Measurements from ENCODE around the gene PAK4.

DNA sequence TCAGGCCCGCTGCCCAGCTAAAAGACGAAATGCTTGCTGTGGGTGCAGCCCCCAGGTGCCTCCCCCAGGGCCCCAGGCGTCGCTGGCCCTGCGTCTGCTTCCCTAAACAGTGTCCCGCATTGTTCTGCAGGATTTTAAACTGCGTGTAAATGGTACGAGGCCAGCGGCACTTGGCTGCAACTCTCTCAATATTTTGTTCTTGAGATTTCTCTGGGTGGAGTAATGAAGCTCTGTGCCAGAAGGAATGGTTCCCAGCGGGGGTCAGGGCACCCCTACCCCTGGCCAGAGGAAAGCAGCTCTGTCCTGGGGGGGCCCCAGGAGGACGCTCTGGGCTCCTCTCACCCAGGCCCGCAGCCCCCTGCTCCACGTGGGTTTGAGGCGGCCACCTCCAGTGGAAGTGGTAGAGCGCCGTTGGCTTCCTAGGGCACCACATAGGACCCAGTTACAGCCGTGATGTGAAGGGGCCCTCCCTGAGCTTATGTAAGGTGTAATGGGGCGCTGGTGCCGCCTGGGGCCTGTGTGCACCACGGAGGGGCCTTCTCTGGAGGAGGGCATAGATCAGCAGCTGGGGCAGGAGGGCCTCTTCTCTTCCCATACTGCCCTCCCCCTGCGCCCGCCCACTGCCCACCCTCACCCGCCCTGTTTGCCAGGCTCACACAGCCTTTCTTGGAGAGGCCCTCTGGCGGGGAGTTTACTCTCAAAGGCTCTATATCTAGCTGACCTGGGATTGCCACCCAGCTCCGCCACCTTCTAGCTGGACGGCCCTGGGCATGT lies 19.8 kb downstream of the PAK4 start:
- peak in 2 of 7 experiments; percentile 14 to 27 for TF ChIP-seq CTCF (IDR thresholded peaks at IDR 0.05)
- TF ChIP-seq EP300 (IDR thresholded peaks at IDR 0.05): no peak
- TF ChIP-seq POLR2A (IDR thresholded peaks at IDR 0.05): no peak
